Measurements from ENCODE around the gene IFTAP. TPM values are rescaled to one million over a fixed set of nuclear protein-coding genes. Genes with fewer than 3 reads are reported as not detected.

The IFTAP gene
- total RNA-seq, 1 donor from 2014 or later, result 15.2 TPM

DNA sequence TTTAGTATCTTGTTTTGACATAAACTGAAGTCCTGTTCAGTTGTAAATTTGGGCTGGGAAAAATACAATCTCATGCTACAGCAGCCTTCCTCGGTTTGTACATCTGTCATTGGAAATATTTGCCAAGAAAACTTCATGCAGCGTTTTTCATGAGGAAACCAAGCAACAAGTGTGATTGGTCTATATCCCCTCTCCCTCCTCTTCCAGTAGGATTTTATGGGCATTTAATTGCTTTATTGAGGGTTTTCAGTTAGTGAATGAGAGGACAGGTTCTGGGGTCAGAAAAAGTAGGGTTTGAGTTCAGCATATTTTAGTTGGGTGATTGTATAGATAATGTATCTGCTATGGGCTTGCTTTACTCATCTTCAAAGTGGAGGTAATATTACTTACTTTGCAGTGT lies 93.8 kb downstream of the IFTAP start:
- no peak overlapping the region for H3K4me3 ChIP-seq
- H3K9me3 ChIP-seq, result no peaks in the 10 kb centered on the region
- TF ChIP-seq, protein P1, sequence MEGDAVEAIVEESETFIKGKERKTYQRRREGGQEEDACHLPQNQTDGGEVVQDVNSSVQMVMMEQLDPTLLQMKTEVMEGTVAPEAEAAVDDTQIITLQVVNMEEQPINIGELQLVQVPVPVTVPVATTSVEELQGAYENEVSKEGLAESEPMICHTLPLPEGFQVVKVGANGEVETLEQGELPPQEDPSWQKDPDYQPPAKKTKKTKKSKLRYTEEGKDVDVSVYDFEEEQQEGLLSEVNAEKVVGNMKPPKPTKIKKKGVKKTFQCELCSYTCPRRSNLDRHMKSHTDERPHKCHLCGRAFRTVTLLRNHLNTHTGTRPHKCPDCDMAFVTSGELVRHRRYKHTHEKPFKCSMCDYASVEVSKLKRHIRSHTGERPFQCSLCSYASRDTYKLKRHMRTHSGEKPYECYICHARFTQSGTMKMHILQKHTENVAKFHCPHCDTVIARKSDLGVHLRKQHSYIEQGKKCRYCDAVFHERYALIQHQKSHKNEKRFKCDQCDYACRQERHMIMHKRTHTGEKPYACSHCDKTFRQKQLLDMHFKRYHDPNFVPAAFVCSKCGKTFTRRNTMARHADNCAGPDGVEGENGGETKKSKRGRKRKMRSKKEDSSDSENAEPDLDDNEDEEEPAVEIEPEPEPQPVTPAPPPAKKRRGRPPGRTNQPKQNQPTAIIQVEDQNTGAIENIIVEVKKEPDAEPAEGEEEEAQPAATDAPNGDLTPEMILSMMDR (IDR thresholded peaks at IDR 0.05), result no peak
- H3K27ac ChIP-seq, result no peak overlapping the region
- DNase-seq (no peak), ATAC-seq (no peak)
- no peaks in the 10 kb centered on the region for H3K27me3 ChIP-seq (ENCODE audit: low read depth)
- no peaks in the 10 kb centered on the region for H3K36me3 ChIP-seq
- no peaks in the 10 kb centered on the region for H3K4me1 ChIP-seq
- intact Hi-C loops (cut with DNase I), result no loop called here

DNA sequence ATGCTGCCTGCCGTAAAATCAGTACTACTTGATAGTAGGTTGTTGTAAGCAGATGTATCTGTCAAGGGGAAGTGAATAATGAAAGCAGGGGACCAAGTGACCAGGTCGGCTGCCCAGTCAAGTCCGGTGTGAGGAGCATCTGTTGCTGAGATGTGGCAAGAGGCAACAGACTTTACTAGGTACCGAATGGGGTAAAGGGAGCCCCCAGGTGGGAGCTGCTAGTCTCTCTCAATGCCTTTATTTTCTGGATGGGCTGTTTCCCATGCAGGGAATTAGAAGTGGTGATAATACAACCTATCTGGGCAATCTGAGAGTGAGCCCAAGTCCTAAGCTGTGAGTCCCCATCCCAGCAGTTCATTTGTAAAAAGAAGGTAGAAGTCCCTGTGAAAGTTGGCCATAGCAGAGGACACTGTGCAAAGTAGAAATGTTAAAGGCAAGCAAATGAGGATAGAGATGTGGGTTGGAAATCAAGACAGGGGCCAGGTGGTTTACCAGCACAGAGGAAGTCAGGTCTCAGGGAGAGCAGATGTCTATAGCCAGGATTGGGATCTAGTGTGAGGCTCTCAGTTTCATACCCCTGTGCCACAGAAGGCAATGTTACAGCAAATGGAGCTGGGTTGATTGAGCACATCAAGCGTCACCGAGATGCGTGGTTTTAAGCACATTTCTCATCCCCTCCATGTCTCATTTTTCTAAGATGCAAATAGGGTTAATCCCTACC lies 94.4 kb downstream of the IFTAP start:
- DNase-seq (no peak), ATAC-seq (no peak)
- Histone ChIP-seq H3K36me3 (no peaks in the 10 kb centered on the region), H3K9me3 (no peaks in the 10 kb centered on the region), H3K4me3 (no peak overlapping the region), H3K27ac (no peak overlapping the region), H3K27me3 (ENCODE audit: low read depth) (no peaks in the 10 kb centered on the region), H3K4me1 (no peaks in the 10 kb centered on the region)
- TF ChIP-seq, protein P1 (IDR thresholded peaks at IDR 0.05), result no peak
- intact Hi-C loops (cut with DNase I), result no loop called here

DNA sequence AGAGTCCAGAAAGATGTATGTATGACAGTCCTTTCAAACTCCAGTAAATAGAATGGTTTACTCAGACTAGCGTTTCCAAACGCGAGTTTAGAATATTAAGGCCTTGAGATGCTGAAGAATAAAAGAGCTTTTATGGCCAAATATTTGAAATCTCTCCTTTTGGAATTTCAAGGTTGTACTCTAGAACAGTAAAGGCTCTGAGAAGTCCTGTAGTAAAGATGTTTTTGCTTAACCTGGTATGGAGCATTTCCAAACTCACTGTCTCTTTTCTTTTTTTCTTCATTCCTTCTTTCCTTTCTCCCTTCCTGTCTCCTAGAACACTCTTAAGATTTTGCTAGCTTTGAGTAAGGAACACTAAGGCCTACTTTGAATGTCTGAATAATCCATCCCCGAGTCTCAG lies 95.1 kb downstream of the IFTAP start:
- ATAC-seq (no peak), DNase-seq (no peak)
- Histone ChIP-seq H3K36me3 (no peaks in the 10 kb centered on the region), H3K4me1 (no peaks in the 10 kb centered on the region), H3K27ac (no peak overlapping the region), H3K27me3 (ENCODE audit: low read depth) (no peaks in the 10 kb centered on the region), H3K4me3 (no peak overlapping the region), H3K9me3 (no peaks in the 10 kb centered on the region)
- TF ChIP-seq, protein P1 (IDR thresholded peaks at IDR 0.05), result no peak
- intact Hi-C loops (cut with DNase I), result no loop called here

DNA sequence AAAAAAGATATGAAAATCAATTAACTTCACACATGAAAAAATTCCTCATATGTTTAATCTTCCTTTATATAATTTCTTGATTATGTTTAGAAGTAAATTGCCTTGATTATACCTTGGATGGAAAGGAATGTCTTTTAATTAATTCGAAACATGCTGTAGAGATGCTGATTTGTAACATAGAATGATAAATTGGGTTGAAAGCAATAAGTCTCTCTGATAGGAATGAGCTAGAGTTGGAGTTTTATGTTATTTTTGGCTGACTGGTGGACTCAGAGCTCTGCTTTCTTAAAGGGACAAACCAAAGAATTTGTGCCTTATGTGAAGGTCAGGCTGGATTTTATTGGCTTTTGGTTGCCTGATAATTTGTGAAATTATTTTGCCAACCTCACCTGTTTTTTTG lies 98.4 kb downstream of the IFTAP start:
- no peak for ATAC-seq
- Histone ChIP-seq H3K27me3 (ENCODE audit: low read depth) (no peaks in the 10 kb centered on the region), H3K9me3 (no peaks in the 10 kb centered on the region), H3K36me3 (no peaks in the 10 kb centered on the region), H3K4me1 (no peaks in the 10 kb centered on the region), H3K27ac (no peak overlapping the region), H3K4me3 (no peak overlapping the region)
- intact Hi-C loops (cut with DNase I), result no loop called here
- TF ChIP-seq, protein P1 (IDR thresholded peaks at IDR 0.05), result no peak
- DNase-seq, result no peak

DNA sequence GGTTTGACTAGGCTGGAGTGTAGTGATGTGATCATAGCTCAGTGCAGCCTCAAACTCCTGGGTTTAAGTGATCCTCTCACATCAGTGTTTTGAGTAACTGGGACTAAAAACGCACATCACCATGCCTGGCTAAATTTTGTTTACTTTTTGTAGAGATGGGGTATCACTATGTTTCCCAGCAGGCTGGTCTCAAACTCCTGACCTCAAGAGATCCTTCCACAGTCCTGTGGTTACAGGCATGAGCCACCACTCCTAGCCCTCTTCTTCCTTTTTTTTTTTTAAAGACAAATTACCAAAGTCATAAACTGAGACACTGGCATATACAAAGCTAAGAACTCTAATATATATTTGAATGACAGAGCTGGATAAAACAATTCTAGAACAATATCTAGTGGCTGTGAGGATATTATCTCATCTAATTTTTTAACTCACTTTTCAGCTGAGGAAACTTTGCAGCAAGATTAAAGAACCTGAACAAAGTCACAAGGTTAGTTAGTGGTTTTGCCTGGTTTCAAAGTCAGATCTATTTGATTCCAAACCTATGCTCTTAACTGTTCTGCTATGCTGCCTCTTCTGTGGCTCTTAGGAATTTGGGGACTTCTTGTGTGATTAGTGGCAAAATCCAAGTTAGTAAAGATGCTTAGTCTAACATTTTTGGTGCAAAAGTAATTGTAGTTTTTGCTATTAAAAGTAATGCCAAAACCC lies 99.0 kb downstream of the IFTAP start:
- DNase-seq, result no peak
- no peak overlapping the region for H3K4me3 ChIP-seq
- TF ChIP-seq, protein P1 (IDR thresholded peaks at IDR 0.05), result no peak
- H3K27ac ChIP-seq, result no peak overlapping the region
- H3K4me1 ChIP-seq, result no peaks in the 10 kb centered on the region
- H3K27me3 ChIP-seq (ENCODE audit: low read depth), result no peaks in the 10 kb centered on the region
- ATAC-seq, result no peak
- H3K9me3 ChIP-seq, result no peaks in the 10 kb centered on the region
- no peaks in the 10 kb centered on the region for H3K36me3 ChIP-seq
- intact Hi-C loops (cut with DNase I), result no loop called here

Measured in lower lobe of right lung (tissue), 2 donors.